ENCODE measurements around the gene RGMA.

The RGMA gene

DNA sequence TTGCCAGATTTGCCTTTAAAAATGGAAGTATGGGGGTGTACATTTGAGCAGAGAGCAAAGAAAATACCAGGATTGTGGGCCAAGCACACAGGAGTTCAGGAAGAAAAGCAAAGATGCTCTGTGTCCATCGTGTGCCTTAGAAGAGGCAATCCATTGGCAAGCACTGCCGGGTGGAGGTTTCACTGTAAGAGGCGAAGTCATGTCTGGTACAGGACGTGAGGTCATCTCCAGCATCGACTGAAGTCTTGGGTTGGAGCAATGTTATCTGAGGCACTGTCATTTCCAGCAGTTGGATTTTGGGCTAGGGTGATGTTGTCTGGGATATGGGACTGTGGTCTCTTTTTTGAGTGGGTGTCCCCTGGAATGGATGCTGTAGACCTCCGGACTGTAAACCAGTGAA is 4.8 kb upstream of the RGMA start:
- H3K36me3 ChIP-seq = no peaks in the 10 kb centered on the region
- peaks cover 0 to 10% (median 4%) of the 10 kb centered on the region in 4 donors for H3K4me1 ChIP-seq
- H3K4me3 ChIP-seq = no peak overlapping the region
- TF ChIP-seq, protein P1, sequence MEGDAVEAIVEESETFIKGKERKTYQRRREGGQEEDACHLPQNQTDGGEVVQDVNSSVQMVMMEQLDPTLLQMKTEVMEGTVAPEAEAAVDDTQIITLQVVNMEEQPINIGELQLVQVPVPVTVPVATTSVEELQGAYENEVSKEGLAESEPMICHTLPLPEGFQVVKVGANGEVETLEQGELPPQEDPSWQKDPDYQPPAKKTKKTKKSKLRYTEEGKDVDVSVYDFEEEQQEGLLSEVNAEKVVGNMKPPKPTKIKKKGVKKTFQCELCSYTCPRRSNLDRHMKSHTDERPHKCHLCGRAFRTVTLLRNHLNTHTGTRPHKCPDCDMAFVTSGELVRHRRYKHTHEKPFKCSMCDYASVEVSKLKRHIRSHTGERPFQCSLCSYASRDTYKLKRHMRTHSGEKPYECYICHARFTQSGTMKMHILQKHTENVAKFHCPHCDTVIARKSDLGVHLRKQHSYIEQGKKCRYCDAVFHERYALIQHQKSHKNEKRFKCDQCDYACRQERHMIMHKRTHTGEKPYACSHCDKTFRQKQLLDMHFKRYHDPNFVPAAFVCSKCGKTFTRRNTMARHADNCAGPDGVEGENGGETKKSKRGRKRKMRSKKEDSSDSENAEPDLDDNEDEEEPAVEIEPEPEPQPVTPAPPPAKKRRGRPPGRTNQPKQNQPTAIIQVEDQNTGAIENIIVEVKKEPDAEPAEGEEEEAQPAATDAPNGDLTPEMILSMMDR (IDR thresholded peaks at IDR 0.05) = no peak
- H3K27me3 ChIP-seq = no peaks in the 10 kb centered on the region
- intact Hi-C loops (cut with DNase I; ENCODE audit: low total_unique reads) = no loop called here
- no peak for DNase-seq
- H3K27ac ChIP-seq = no peak overlapping the region
- no peaks in the 10 kb centered on the region for H3K9me3 ChIP-seq

DNA sequence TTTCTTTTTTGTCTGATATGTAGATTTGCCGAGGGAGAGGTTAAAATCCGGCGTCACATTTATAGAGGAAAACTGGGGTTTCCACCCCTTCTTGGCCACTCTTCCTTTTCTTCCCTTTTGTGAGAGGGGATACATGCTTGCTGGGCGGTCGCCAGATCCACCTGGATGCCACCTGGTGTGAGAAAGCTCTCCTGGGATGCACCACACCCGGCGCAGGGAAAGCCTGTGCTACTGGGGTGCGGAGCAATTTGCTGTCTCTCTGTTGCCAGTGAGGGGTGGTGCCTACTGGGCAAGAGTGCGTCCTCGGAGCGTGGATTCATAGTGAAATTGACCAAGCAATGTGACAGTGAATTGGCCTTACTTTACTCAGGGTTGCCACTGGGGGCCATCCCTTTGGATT is 2.5 kb upstream of the RGMA start:
- Histone ChIP-seq H3K27ac (no peak overlapping the region), H3K36me3 (no peaks in the 10 kb centered on the region), H3K27me3 (peaks cover 0 to 4% of the 10 kb centered on the region in 2 donors), H3K4me1 (peaks cover 0 to 23% (median 15%) of the 10 kb centered on the region in 4 donors), H3K4me3 (no peak overlapping the region), H3K9me3 (no peaks in the 10 kb centered on the region)
- intact Hi-C loops (cut with DNase I; ENCODE audit: low total_unique reads) = no loop called here
- DNase-seq = no peak
- TF ChIP-seq, protein P1 (IDR thresholded peaks at IDR 0.05) = no peak

DNA sequence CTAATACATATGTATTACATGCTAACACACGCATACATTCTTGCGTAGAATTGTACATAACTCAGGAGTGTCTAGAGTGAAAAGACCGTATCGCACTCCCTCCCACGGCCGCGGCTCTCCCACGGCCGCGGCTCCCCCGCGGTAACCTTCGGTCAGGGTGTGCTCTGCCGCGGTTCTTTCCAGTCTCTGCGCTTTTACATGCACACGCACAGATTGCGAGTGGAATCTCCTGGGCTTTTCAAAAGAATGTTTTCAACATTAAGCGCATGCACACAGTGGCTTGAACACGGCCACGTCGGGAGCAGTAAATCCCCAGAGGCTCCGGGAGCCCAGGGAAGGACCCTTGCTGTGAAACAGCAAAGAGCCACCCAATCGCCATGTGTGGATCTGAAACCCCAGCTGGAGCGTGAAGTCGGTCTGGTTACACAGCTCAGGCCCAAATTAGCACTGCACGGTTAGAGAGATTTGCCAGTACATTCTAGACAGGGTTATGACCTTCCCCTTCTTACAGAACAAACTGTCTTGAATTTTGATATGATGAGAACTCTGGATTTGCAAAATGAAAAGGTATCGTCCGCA is 805 bp upstream of the RGMA start:
- H3K4me3 ChIP-seq = peak overlapping the region; percentile 49 to 74
- peak overlapping the region in 1 of 2 donors; percentile 62 for H3K27ac ChIP-seq
- TF ChIP-seq, protein P1 (IDR thresholded peaks at IDR 0.05) = no peak
- H3K4me1 ChIP-seq = peaks cover 0 to 23% (median 15%) of the 10 kb centered on the region in 4 donors
- no peaks in the 10 kb centered on the region for H3K9me3 ChIP-seq
- peak in 1 of 2 donors; percentile 43 for DNase-seq
- intact Hi-C loops (cut with DNase I; ENCODE audit: low total_unique reads) = no loop called here
- no peaks in the 10 kb centered on the region for H3K36me3 ChIP-seq
- H3K27me3 ChIP-seq = peaks cover 0 to 9% of the 10 kb centered on the region in 2 donors

DNA sequence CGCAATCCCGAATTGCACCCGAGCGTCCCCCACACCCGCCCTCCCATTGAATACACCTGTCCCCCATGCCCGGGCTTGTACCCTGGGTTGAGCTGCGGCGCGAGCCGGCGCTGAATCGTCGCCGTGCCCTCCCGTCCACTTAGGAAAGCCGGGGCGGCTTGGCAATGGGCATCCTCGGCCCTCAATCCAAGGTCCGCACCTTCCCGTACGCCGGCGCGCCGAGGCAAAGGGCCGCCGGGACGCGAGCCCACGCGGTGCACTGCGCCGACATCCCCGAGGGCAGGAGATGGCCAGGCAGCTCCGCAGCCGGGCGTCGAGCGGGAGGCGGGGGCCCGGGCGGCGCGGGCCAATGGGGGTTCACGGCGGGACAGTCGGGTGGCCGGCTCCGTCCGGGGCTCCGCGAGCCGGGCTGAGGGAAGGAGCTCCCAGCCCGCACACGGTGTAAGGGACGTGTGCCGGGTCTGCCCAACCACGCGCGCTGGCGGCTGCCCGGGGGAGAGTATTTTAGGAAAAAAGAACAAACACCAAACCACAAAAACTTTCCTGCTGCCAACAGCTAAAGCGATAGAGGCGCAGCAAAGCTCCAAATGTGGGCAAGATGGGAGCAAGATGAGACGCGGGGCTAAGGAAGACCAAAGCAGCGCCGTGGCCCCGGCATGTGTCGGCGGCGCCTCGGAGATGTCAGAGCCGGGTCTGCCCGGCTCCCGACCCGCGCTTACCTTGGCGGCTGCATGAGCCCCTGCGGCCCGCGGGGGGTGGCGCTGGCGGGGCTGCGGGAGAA is 621 bp downstream of the RGMA start:
- intact Hi-C loops (cut with DNase I; ENCODE audit: low total_unique reads) = no loop called here
- H3K4me1 ChIP-seq = peaks cover 0 to 23% (median 15%) of the 10 kb centered on the region in 4 donors
- peak overlapping the region; percentile 37 to 62 for H3K27ac ChIP-seq
- no peaks in the 10 kb centered on the region for H3K36me3 ChIP-seq
- TF ChIP-seq, protein P1 (IDR thresholded peaks at IDR 0.05) = no peak
- peak in 1 of 2 donors; percentile 39 for DNase-seq
- H3K9me3 ChIP-seq = no peaks in the 10 kb centered on the region
- H3K4me3 ChIP-seq = peak overlapping the region; percentile 49 to 74
- H3K27me3 ChIP-seq = peaks cover 0 to 12% of the 10 kb centered on the region in 2 donors

DNA sequence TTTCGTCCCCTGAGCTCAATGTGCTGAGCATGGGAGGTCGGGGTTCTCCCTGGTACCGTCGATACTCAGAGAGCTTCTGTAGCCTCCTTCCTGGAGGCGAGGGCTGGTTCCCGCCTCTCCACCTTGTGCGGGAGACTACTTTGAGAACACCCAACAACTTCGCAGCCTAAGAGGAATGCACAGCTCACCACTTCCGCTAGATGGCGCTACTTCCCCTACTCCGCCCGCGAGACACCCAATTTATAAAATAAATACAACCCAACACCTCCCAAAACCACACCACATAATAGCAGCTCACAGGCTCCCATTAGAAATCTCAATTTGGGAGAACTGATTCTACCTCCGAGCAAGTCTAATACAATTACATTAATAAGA is 1.2 kb downstream of the RGMA start:
- DNase-seq = peak; percentile 76 to 86
- TF ChIP-seq, protein P1 (IDR thresholded peaks at IDR 0.05) = peak; percentile 86 to 91
- no peaks in the 10 kb centered on the region for H3K9me3 ChIP-seq
- peaks cover 0 to 23% (median 15%) of the 10 kb centered on the region in 4 donors for H3K4me1 ChIP-seq
- H3K27me3 ChIP-seq = peaks cover 0 to 12% of the 10 kb centered on the region in 2 donors
- peak overlapping the region; percentile 49 to 74 for H3K4me3 ChIP-seq
- no peaks in the 10 kb centered on the region for H3K36me3 ChIP-seq
- intact Hi-C loops (cut with DNase I; ENCODE audit: low total_unique reads) = no loop called here
- peak overlapping the region in 1 of 2 donors; percentile 37 for H3K27ac ChIP-seq
